DND-41 (cell line): ENCODE data around the gene LBHD2.

ENCODE experiments used
- EZH2 ChIP-seq: IDR thresholded peaks from 3 replicates; pipeline ENCODE4 v1.6.1; 2012; ENCODE audit warnings: borderline replicate concordance, low read depth, mild to moderate bottlenecking, moderate library complexity, low read length, inconsistent platforms; ENCODE audit not compliant: severe bottlenecking
- TF ChIP-seq, protein P1 (sequence below): IDR thresholded peaks from 2 replicates; pipeline ENCODE4 v1.5.1; 2012; ENCODE audit warnings: borderline replicate concordance, low read length, moderate library complexity, mild to moderate bottlenecking; ENCODE audit not compliant: poor library complexity, severe bottlenecking; ENCODE audit errors: extremely low read depth

DNA sequence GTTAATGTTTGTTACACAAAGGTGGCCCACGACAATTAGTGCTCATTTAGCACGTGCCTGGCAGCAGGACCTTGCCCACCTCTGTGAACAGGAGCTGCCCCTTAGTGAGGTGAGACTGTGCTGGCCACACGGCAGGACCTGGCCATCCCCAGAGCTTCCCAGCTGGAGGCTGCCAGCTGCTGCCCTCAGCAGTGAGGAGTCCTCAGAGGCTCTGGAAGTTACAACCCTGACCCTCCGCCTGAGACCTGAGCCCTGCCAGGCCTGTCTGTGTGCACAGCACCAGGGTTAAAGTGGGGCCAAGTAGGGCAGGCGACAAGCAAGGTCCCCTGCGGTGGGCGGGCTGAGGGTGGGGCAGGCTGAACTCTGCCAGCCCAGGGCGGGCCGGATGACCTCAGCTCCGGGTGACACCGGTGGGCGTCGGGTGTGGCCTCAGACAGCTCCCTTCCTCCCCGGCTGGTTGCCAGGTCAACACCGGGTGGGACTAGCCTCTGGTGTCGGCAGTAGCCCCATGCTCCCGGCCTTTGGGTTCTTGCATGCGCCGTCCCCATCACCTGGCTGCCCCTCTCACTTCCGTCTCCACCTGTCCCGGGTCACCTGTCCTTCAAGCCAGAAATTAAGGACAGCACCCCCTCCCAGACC is 9.2 kb upstream of the LBHD2 start:
- TF ChIP-seq, protein P1, sequence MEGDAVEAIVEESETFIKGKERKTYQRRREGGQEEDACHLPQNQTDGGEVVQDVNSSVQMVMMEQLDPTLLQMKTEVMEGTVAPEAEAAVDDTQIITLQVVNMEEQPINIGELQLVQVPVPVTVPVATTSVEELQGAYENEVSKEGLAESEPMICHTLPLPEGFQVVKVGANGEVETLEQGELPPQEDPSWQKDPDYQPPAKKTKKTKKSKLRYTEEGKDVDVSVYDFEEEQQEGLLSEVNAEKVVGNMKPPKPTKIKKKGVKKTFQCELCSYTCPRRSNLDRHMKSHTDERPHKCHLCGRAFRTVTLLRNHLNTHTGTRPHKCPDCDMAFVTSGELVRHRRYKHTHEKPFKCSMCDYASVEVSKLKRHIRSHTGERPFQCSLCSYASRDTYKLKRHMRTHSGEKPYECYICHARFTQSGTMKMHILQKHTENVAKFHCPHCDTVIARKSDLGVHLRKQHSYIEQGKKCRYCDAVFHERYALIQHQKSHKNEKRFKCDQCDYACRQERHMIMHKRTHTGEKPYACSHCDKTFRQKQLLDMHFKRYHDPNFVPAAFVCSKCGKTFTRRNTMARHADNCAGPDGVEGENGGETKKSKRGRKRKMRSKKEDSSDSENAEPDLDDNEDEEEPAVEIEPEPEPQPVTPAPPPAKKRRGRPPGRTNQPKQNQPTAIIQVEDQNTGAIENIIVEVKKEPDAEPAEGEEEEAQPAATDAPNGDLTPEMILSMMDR, result no peak
- no peak for TF ChIP-seq EZH2
